ENCODE data around the gene PCK2. TPM values are rescaled to one million over a fixed set of nuclear protein-coding genes. Genes with fewer than 3 reads are reported as not detected.

The PCK2 gene
- polyA plus RNA-seq, 6 donors from 2014 or later: 26.5 to 48.0 (median 36.8) TPM

- Mint-ChIP-seq H3K4me1 (peaks cover 25 to 34% (median 31%) of the 10 kb centered on the region in 3 donors), H3K27me3 (no peaks in the 10 kb centered on the region), H3K27ac (peak overlapping the region in 2 of 6 donors; percentile 23 to 54), H3K4me3 (peak overlapping the region in 1 of 8 donors; percentile 72), H3K9me3 (no peaks in the 10 kb centered on the region), H3K36me3 (no peaks in the 10 kb centered on the region)
- no peak for ATAC-seq (ENCODE audit: low read depth in 2 of 2)
- DNase-seq: no peak
Observed at GRCh38 chr14:24084440-24084839, 9.7 kb upstream of the PCK2 start.

GRCh38 chr14:24085215-24085614 is 8.9 kb upstream of the PCK2 start:
- H3K4me3 Mint-ChIP-seq: peak overlapping the region in 2 of 8 donors; percentile 25 to 36
- DNase-seq: no peak
- peaks cover 25 to 33% (median 26%) of the 10 kb centered on the region in 3 donors for H3K4me1 Mint-ChIP-seq
- H3K36me3 Mint-ChIP-seq: no peaks in the 10 kb centered on the region
- ATAC-seq (ENCODE audit: low read depth in 2 of 2): no peak
- no peaks in the 10 kb centered on the region for H3K9me3 Mint-ChIP-seq
- H3K27me3 Mint-ChIP-seq: no peaks in the 10 kb centered on the region
- peak overlapping the region in 3 of 6 donors; percentile 2 to 65 (median 17) for H3K27ac Mint-ChIP-seq

GRCh38 chr14:24086193-24086955 is 7.7 kb upstream of the PCK2 start:
- no peaks in the 10 kb centered on the region for H3K9me3 Mint-ChIP-seq
- ATAC-seq (ENCODE audit: low read depth in 2 of 2) (no peak), DNase-seq (no peak)
- H3K36me3 Mint-ChIP-seq: no peaks in the 10 kb centered on the region
- H3K27ac Mint-ChIP-seq: no peak overlapping the region
- peaks cover 24 to 32% (median 24%) of the 10 kb centered on the region in 3 donors for H3K4me1 Mint-ChIP-seq
- H3K4me3 Mint-ChIP-seq: no peak overlapping the region
- H3K27me3 Mint-ChIP-seq: no peaks in the 10 kb centered on the region

GRCh38 chr14:24087004-24087403 is 7.1 kb upstream of the PCK2 start:
- H3K36me3 Mint-ChIP-seq: no peaks in the 10 kb centered on the region
- H3K4me1 Mint-ChIP-seq: peaks cover 20 to 28% (median 20%) of the 10 kb centered on the region in 3 donors
- no peak for DNase-seq
- peak overlapping the region in 1 of 8 donors; percentile 59 for H3K4me3 Mint-ChIP-seq
- H3K27me3 Mint-ChIP-seq: no peaks in the 10 kb centered on the region
- ATAC-seq (ENCODE audit: low read depth in 2 of 2): no peak
- H3K27ac Mint-ChIP-seq: no peak overlapping the region
- H3K9me3 Mint-ChIP-seq: no peaks in the 10 kb centered on the region

GRCh38 chr14:24088095-24088494 is 6.0 kb upstream of the PCK2 start:
- DNase-seq: no peak
- H3K27ac Mint-ChIP-seq: no peak overlapping the region
- no peaks in the 10 kb centered on the region for H3K27me3 Mint-ChIP-seq
- H3K4me1 Mint-ChIP-seq: peaks cover 15 to 31% (median 17%) of the 10 kb centered on the region in 3 donors
- H3K36me3 Mint-ChIP-seq: no peaks in the 10 kb centered on the region
- H3K4me3 Mint-ChIP-seq: no peak overlapping the region
- no peaks in the 10 kb centered on the region for H3K9me3 Mint-ChIP-seq
- ATAC-seq (ENCODE audit: low read depth in 2 of 2): no peak

GRCh38 chr14:24089890-24090289 is 4.2 kb upstream of the PCK2 start:
- H3K4me1 Mint-ChIP-seq: peaks cover 18 to 35% (median 21%) of the 10 kb centered on the region in 3 donors

GRCh38 chr14:24092110-24092504 is 2.0 kb upstream of the PCK2 start:
- no peak for DNase-seq
- H3K9me3 Mint-ChIP-seq: no peaks in the 10 kb centered on the region
- no peak for ATAC-seq (ENCODE audit: low read depth in 2 of 2)
- no peaks in the 10 kb centered on the region for H3K27me3 Mint-ChIP-seq
- H3K4me1 Mint-ChIP-seq: peaks cover 36 to 54% (median 38%) of the 10 kb centered on the region in 3 donors
- peaks cover 0 to 6% of the 10 kb centered on the region in 2 donors for H3K36me3 Mint-ChIP-seq
- H3K4me3 Mint-ChIP-seq: peak overlapping the region in 6 of 8 donors; percentile 20 to 100 (median 98)
- H3K27ac Mint-ChIP-seq: peak overlapping the region in 2 of 6 donors; percentile 12 to 82

More at GRCh38 chr14:24089890-24090289, 4.2 kb upstream of the PCK2 start:
- H3K36me3 Mint-ChIP-seq: peaks cover 0 to 5% of the 10 kb centered on the region in 2 donors
- H3K9me3 Mint-ChIP-seq: no peaks in the 10 kb centered on the region
- ATAC-seq (ENCODE audit: low read depth in 2 of 2): no peak
- H3K27ac Mint-ChIP-seq: no peak overlapping the region
- H3K27me3 Mint-ChIP-seq: no peaks in the 10 kb centered on the region
- no peak for DNase-seq
- peak overlapping the region in 1 of 8 donors; percentile 83 for H3K4me3 Mint-ChIP-seq

GRCh38 chr14:24092505-24093206 is 1.5 kb upstream of the PCK2 start:
- Mint-ChIP-seq H3K9me3 (no peaks in the 10 kb centered on the region), H3K27me3 (no peaks in the 10 kb centered on the region), H3K4me3 (peak overlapping the region; percentile 79 to 100 (median 98)), H3K4me1 (peaks cover 36 to 54% (median 38%) of the 10 kb centered on the region in 3 donors), H3K36me3 (peaks cover 0 to 6% of the 10 kb centered on the region in 2 donors), H3K27ac (peak overlapping the region in 4 of 6 donors; percentile 93 to 96 (median 96))
- ATAC-seq (ENCODE audit: low read depth in 2 of 2) (no peak), DNase-seq (no peak)

- Mint-ChIP-seq H3K4me1 (peaks cover 36 to 54% (median 38%) of the 10 kb centered on the region in 3 donors), H3K9me3 (no peaks in the 10 kb centered on the region), H3K27me3 (no peaks in the 10 kb centered on the region)
Observed at GRCh38 chr14:24093207-24093900, 757 bp upstream of the PCK2 start.

GRCh38 chr14:24094841-24095270 is 745 bp downstream of the PCK2 start:
- peaks cover 32 to 55% (median 43%) of the 10 kb centered on the region in 3 donors for H3K4me1 Mint-ChIP-seq

More at GRCh38 chr14:24093207-24093900, 757 bp upstream of the PCK2 start:
- ATAC-seq (ENCODE audit: low read depth in 2 of 2) (no peak), DNase-seq (no peak)
- Mint-ChIP-seq H3K4me3 (peak overlapping the region; percentile 96 to 100 (median 99)), H3K27ac (peak overlapping the region; percentile 81 to 96 (median 96)), H3K36me3 (peaks cover 0 to 6% of the 10 kb centered on the region in 2 donors)

GRCh38 chr14:24095271-24096068 is 1.4 kb downstream of the PCK2 start:
- DNase-seq (peak; percentile 54), ATAC-seq (ENCODE audit: low read depth in 2 of 2) (peak; percentile 49 to 55)
- Mint-ChIP-seq H3K9me3 (no peaks in the 10 kb centered on the region), H3K27me3 (no peaks in the 10 kb centered on the region), H3K36me3 (peaks cover 0 to 14% of the 10 kb centered on the region in 2 donors), H3K27ac (peak overlapping the region; percentile 88 to 98 (median 96)), H3K4me3 (peak overlapping the region; percentile 96 to 100 (median 99)), H3K4me1 (peaks cover 30 to 50% (median 41%) of the 10 kb centered on the region in 3 donors)

More at GRCh38 chr14:24094841-24095270, 745 bp downstream of the PCK2 start:
- H3K36me3 Mint-ChIP-seq: peaks cover 0 to 14% of the 10 kb centered on the region in 2 donors
- H3K4me3 Mint-ChIP-seq: peak overlapping the region; percentile 96 to 100 (median 99)
- no peaks in the 10 kb centered on the region for H3K9me3 Mint-ChIP-seq
- no peaks in the 10 kb centered on the region for H3K27me3 Mint-ChIP-seq
- no peak for ATAC-seq (ENCODE audit: low read depth in 2 of 2)
- no peak for DNase-seq
- peak overlapping the region; percentile 88 to 98 (median 96) for H3K27ac Mint-ChIP-seq

GRCh38 chr14:24096545-24097181 is 2.6 kb downstream of the PCK2 start:
- peaks cover 0 to 14% of the 10 kb centered on the region in 2 donors for H3K36me3 Mint-ChIP-seq
- H3K9me3 Mint-ChIP-seq: no peaks in the 10 kb centered on the region
- ATAC-seq (ENCODE audit: low read depth in 2 of 2) (no peak), DNase-seq (no peak)
- peak overlapping the region in 4 of 6 donors; percentile 18 to 69 (median 56) for H3K27ac Mint-ChIP-seq
- H3K27me3 Mint-ChIP-seq: no peaks in the 10 kb centered on the region
- peak overlapping the region; percentile 36 to 82 (median 58) for H3K4me3 Mint-ChIP-seq
- peaks cover 26 to 46% (median 37%) of the 10 kb centered on the region in 3 donors for H3K4me1 Mint-ChIP-seq

Data from naive B cell (primary cell).